Mesenteric fat pad (tissue), 1 donor: Measurements from ENCODE around the gene POLK. TPM values are rescaled to one million over a fixed set of nuclear protein-coding genes. Genes with fewer than 3 reads are reported as not detected.
"Not testable (repeated sequence)": the region's sequence is repeated elsewhere in the genome, so short reads cannot be mapped to it uniquely, and the experiment has no call there.

Experiments
- DNase-seq: peaks from one replicate; pipeline ENCODE4 v3.0.0-alpha.2; 2020; ENCODE audit warnings: low spot score
- long read RNA-seq: library from polyadenylated mRNA; unstranded; transcript quantifications from one replicate; pipeline ENCODE4 v2.0.0, GENCODE V29; 2020
- total RNA-seq: library from RNA; stranded (reverse); fragmentation: NEBNext Ultra II Directional; extraction: Animal tissue kit (Norgen Biotek cat#: 25700); gene quantifications from one replicate; pipeline ENCODE4 v1.2.1, GENCODE V29; 2021
- donor health status: DM: yes; HTN: yes; CAD: no.

POLK gene
- total RNA-seq, result 35.9 TPM
- long read RNA-seq, partial matches to known transcripts, result 6 of 13 reads
- long read RNA-seq, other reads (novel, unspliced or antisense), result 7 of 13 reads

- DNase-seq, result peak; percentile 98
These were observed at the start of gene POLK, which contains the start of gene CERT1 for GRCh38 chr5:75511435-75512382. Gene POLK, plus strand, starts transcription at chr5:75511891. Gene CERT1, minus strand, starts transcription at chr5:75511629. Its CDS starts 422 bp downstream, at chr5:75511207.

GRCh38 chr5:75463726-75464125 lies 48.0 kb upstream of the POLK start:
- DNase-seq, result no peak

GRCh38 chr5:75465480-75465879 lies 46.2 kb upstream of the POLK start:
- DNase-seq, result no peak

- no peak for DNase-seq
These were observed 45.5 kb upstream of the POLK start for GRCh38 chr5:75466006-75466716.

- no peak for DNase-seq
These were observed 43.1 kb upstream of the POLK start for GRCh38 chr5:75468593-75468992.

- no peak for DNase-seq
These were observed 42.7 kb upstream of the POLK start for GRCh38 chr5:75469017-75469416.

GRCh38 chr5:75471193-75471592 lies 40.5 kb upstream of the POLK start:
- DNase-seq, result no peak

GRCh38 chr5:75472973-75473372 lies 38.7 kb upstream of the POLK start:
- no peak for DNase-seq

- no peak for DNase-seq
These were observed 38.2 kb upstream of the POLK start for GRCh38 chr5:75473463-75473862.

- no peak for DNase-seq
These were observed 36.3 kb upstream of the POLK start for GRCh38 chr5:75475364-75475763.

- DNase-seq, result no peak
These were observed 30.7 kb upstream of the POLK start for GRCh38 chr5:75481024-75481423.

- DNase-seq, result no peak
These were observed 29.2 kb upstream of the POLK start for GRCh38 chr5:75482482-75482881.

GRCh38 chr5:75484605-75485004 lies 27.1 kb upstream of the POLK start:
- no peak for DNase-seq

- not testable (repeated sequence) for DNase-seq
These were observed 21.8 kb upstream of the POLK start for GRCh38 chr5:75489847-75490246.

GRCh38 chr5:75491621-75492020 lies 20.1 kb upstream of the POLK start:
- DNase-seq, result no peak

GRCh38 chr5:75496026-75496425 lies 15.7 kb upstream of the POLK start:
- no peak for DNase-seq

- no peak for DNase-seq
These were observed 13.4 kb upstream of the POLK start for GRCh38 chr5:75498208-75498777.

- not testable (repeated sequence) for DNase-seq
These were observed 12.8 kb upstream of the POLK start for GRCh38 chr5:75498875-75499274.

- DNase-seq, result not testable (repeated sequence)
These were observed 6.6 kb upstream of the POLK start for GRCh38 chr5:75505112-75505511.

GRCh38 chr5:75507841-75508240 lies 3.9 kb upstream of the POLK start:
- DNase-seq, result no peak

- no peak for DNase-seq
These were observed 2.1 kb upstream of the POLK start for GRCh38 chr5:75509546-75509945.

- DNase-seq, result no peak
These were observed 1.7 kb upstream of the POLK start for GRCh38 chr5:75509956-75510355.
